Fibroblast of lung (primary cell): ENCODE data around the gene DEPDC1.

Experiments
- EZH2 ChIP-seq: IDR thresholded peaks from 2 replicates; pipeline ENCODE4 v1.5.1; 2012; ENCODE audit warnings: low read length, control low read depth, mild to moderate bottlenecking; ENCODE audit errors: missing control alignments
- TF ChIP-seq, protein P1 (sequence below), 2 donors: IDR thresholded peaks in 1 of 2; conservative IDR thresholded peaks in 1 of 2; 1 replicate in 1 of 2; 2 replicates in 1 of 2; pipeline ENCODE4 v1.5.1; 2011 to 2012; ENCODE audit warnings: low read length in 2 of 2, control low read depth in 1 of 2, inconsistent platforms in 1 of 2, low read depth in 1 of 2, mild to moderate bottlenecking in 1 of 2

DNA sequence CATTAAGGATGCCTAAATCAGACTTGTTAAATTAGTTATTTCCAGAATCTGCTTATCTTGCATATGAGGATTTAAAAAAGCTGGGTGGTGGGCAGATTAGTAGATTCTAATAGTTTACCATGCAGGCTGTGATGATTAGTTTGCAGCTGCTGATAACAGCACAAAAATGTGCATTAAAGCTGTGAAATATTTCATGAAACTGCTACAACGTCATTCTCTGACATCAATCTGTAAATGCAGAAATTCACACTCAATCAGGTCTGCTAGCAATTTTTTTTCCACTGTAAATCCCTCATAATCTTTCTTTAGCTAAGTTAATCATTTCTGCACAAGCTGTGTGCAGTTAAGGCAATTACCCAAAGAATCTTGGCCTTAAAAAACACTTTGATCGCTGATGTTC lies 37.8 kb downstream of the DEPDC1 start:
- TF ChIP-seq, protein P1, sequence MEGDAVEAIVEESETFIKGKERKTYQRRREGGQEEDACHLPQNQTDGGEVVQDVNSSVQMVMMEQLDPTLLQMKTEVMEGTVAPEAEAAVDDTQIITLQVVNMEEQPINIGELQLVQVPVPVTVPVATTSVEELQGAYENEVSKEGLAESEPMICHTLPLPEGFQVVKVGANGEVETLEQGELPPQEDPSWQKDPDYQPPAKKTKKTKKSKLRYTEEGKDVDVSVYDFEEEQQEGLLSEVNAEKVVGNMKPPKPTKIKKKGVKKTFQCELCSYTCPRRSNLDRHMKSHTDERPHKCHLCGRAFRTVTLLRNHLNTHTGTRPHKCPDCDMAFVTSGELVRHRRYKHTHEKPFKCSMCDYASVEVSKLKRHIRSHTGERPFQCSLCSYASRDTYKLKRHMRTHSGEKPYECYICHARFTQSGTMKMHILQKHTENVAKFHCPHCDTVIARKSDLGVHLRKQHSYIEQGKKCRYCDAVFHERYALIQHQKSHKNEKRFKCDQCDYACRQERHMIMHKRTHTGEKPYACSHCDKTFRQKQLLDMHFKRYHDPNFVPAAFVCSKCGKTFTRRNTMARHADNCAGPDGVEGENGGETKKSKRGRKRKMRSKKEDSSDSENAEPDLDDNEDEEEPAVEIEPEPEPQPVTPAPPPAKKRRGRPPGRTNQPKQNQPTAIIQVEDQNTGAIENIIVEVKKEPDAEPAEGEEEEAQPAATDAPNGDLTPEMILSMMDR (conservative IDR thresholded peaks at IDR 0.05 in 1 of 2, IDR thresholded peaks at IDR 0.05 in 1 of 2; ENCODE audit: low read depth in 1 of 2, low read length in 2 of 2), result no peak
- no peak for TF ChIP-seq EZH2
